COLO668 (cell line): Measurements from ENCODE around the gene SAA4.
"Not testable (repeated sequence)": the region's sequence is repeated elsewhere in the genome, so short reads cannot be mapped to it uniquely, and the experiment has no call there.

Experiments used
- DNase-seq: peaks from one replicate; lab custom pipeline; 2025; ENCODE audit not compliant: unreplicated experiment; lab: John Stamatoyannopoulos, UW

Gene SAA4

GRCh38 chr11:18247191-18247581 is 10.6 kb upstream of the SAA4 start:
- DNase-seq: not testable (repeated sequence)

DNA sequence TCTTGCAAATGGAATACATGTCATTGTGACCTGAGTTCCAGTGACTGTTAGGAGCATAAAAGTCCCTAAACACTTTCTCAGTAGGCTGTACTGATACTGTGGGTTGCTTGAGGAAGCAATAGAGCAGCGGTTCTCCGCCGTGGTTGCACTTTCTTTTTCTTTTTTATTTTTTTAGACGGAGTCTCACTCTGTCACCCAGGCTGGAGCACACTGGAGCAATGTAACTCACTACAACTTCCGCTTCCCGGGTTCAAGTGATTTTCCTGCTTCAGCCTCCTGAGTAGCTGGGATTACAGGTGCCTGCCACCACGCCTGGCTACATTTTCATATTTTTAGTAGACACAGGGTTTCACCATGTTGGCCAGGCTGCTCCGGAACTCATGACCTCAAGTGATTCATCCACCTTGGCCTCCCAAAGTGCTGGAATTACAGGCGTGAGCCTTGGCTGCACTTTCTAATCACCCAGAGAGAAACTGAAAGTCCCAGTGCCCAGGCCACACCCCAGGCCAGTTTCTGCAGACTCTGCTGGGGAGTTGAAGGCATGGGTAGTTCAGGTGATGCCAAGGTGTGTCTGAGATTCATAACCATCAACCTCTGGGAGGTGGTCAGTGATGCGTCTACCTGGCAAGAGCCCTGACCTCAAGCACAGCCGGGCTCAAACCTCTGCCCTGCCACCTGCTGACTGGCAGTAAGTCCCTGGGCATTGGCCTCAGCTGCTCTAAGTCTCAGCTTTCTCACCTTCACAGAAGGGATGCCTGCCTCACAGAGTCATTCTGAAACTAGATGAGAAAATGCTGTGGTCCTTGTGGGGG is 10.0 kb upstream of the SAA4 start:
- not testable (repeated sequence) for DNase-seq

DNA sequence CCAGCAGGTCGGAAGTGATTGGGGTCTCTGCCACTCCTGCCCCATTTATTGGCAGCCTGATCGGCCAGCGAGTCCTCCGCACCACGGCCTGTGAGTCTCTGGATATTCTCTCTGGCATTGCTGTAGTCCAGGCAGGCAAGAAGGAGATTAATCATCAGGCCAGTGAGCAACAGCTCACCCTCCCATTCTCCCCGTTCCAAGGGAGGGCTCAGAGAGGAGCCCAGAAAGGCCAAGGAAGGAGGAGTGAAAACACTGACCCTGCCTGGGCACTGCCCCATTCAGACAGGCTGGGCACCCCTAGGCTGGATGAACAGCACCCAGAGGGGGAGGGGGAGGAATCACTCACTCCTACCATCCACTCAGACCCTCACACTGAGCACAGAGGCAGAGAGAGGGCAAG is 8.8 kb upstream of the SAA4 start:
- no peak for DNase-seq

- DNase-seq: peak; percentile 23
Measured at GRCh38 chr11:18243783-18244362, 7.3 kb upstream of the SAA4 start.

DNA sequence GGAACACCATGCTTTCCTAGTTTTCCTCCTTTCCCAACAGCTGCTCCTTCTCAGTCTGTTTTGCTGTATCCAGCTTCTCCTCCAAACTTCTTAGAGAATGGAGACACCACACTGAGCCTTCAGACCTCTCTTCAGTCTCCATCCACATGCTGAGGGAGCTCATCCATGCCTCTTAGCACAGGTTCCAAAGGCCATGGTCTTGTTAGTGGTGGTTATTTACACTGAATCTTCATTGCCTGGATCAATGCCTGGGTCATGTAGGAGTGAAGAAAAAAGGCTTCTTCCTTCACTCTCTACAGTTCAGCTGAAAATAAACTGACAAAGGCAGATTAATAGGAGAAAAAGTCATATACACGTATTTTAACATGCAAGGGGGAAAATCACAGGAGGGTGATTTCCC is 3.1 kb upstream of the SAA4 start:
- no peak for DNase-seq

- DNase-seq: no peak
Measured at GRCh38 chr11:18235394-18236334, 938 bp downstream of the SAA4 start.

GRCh38 chr11:18233912-18234311 is 2.7 kb downstream of the SAA4 start:
- no peak for DNase-seq

DNA sequence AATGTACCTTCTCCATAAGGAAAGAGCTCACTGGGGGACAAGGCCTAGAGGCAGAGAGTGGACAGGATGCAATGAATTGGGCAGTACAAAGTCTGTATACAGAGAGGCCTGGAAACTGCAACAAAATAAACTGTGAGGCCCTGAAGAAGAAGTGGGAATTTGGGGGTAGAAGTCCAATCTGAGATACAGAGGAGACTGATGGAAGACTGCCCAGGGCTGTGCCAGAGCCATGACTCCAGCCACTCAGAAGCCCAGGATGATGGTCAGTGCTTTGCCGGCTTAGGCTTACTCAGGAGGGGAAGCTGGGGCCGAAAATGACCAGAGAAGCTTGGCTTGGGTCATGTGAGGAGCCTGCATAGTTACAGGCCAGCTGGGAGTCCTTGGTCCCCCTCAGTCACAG is 5.7 kb downstream of the SAA4 start:
- no peak for DNase-seq

DNA sequence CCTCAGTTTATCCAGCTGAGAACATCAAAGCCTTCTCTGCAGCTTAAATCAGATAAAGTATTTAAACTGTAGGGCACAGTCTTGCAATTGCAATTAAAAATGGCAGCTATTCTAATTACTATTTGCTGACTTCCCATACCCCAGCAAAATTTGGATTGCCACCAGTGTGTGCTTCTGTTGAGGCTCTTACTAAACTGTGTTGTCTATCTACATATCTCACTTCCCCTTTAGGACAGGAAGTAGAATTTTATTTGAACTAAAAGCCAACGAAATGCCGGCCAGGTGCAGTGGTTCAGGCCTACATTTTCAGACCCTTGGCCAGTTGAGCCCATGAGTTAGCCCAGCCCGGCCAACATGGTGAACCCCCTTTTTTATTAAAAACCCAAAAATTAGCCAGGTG is 7.1 kb downstream of the SAA4 start:
- DNase-seq: no peak

DNA sequence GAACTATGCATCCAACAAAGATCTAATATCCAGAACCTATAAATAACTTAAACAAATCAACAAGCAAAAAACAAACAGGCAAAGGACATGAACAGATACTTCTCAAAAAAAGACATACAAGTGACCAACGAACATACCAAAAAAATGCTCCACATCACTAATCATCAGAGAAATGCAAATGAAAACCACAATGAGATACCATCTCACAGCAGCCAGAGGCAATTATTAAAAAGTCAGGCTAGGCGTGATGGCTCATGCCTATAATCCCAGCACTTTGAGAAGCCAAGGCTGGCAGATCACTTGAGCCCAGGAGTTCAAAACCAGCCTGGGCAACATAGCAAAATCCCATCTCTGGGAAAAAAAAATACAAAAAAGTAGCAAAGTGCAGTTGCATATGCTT is 10.7 kb downstream of the SAA4 start:
- DNase-seq: no peak

DNA sequence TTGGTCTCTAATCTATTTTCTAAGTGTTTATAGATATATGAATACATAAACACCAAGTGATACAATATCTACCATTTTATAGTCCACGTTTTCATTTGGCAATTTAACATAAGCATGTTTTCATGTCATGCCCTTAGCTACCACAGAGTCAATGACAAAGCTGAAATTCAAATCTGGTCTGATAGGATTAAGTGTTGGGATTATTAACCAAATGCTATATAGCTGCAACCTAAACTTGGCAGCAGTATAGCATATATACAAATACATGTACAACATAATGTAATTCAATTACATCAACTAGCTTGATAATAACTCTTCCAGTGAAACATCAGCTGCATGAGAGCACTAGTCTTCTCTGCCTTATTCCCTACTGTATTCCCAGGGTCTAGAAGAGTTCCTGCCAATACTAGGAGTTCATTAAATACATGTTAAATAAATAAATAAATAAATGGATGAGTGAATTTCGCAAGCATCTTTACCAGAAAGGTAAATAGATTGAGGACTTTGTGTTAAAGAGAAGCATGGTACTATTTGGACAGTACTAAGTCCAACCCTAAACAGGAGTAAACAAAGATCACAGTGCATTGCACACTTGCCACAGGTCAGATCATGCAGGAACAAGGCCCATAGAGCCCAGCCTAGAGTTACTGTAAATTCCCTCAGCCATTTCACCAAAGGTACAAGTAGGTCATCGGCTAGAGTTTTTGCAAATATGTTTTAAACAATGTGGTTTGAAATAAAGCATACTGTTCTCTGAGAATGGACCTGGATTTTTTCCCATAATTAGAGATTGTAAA is 12.8 kb downstream of the SAA4 start:
- DNase-seq: no peak

- no peak for DNase-seq
Measured at GRCh38 chr11:18222814-18223421, 13.7 kb downstream of the SAA4 start.

DNA sequence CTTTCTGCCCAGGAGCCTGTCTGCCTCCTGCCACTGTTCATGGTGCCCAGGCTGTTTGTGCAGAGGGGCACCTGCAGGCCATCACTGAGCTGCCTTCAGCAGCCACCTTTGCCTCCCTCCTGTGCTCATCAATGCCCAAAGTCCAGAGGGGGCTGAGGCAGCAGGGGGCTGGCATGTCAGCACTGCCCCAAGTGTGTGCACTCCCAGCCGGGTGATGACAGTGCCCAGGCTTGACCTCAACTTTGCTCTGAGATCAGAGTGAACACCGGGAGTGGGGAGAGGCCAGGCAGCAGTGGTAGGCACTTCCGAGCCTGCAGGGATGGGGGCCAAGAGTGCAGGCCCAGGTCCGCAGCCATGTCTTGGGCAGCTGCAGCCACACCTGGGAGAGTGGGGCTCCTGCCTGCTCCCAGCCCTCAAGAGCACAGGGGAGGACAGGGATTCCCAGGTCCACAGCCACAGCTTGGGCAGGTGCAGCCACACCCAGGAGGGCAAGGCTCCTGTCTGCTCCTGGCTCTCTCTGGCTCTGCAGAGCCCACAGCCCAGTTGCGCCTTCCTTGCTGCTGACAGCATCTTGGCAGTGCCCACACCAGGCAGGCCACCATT is 15.2 kb downstream of the SAA4 start:
- DNase-seq: no peak

DNA sequence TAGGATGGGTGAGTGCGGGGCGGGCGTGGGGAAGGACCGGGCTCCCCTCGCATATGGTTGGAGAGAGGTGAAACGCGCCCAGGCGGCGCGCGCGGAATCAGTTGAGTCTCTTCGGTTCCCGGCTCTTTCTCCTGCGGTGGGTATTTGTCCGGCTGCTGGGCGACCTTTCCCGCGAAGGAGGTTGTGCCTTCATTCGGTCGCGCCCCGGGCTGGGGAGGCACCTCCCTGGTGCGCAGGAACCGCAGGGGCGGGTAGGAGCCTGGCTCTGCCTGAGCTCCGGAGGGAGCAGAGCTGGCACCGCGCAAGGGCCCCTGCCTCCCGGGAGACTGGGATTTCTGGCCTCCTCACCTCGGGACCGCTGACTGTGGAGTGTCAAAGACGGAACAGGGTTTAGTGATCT is 27.5 kb downstream of the SAA4 start:
- no peak for DNase-seq

DNA sequence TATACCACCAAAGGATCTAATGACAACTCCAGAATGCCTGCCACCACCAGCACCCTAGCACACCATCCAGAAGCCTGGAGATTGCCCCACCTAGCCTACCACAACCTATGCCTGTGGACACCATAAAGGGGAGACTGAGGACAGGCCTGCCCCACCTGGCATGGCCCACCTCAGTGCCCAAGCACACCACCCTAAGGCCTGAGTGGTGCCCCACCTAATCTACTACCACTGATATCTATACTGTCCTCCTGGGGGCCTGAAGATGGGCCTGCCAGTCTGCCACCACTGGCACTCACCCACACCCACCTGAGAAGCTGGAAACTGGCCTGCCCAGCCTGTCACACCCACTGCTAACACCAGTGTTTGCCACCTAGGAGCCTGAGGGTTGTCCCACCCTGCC is 31.8 kb downstream of the SAA4 start:
- no peak for DNase-seq

DNA sequence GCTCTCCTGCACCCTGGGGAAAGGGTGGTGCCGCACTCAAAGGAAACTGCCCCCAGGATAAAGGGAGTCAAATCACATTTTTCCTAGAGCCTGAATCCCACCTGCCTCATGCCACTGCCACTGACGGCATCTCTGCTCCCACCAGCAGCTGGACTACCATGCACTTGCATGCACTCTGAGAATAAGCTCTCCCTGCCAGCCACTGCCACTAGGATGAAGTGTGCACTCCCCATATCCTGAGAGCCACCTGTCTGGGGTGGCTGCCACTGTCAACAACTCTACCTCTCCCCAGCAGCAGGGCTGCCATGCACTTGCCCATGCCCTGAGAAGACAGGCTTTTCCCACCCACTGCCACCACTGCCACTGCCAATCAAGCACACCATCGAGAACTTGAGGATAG is 32.4 kb downstream of the SAA4 start:
- DNase-seq: no peak

- no peak for DNase-seq
Measured at GRCh38 chr11:18203723-18204122, 32.9 kb downstream of the SAA4 start.

GRCh38 chr11:18197738-18198137 is 38.9 kb downstream of the SAA4 start:
- not testable (repeated sequence) for DNase-seq

- DNase-seq: no peak
Measured at GRCh38 chr11:18196532-18196931, 40.1 kb downstream of the SAA4 start.

- no peak for DNase-seq
Measured at GRCh38 chr11:18193010-18193409, 43.6 kb downstream of the SAA4 start.
